Liver (tissue), 3 donors: ENCODE results near the gene TFAP2D.

Experiments
- CTCF ChIP-seq: fragments of 150-350 bp; IDR thresholded peaks from 2 replicates; pipeline ENCODE4 v1.5.1; 2017; ENCODE audit warnings: improper control_type of control experiment, low read depth, low read length; ENCODE audit not compliant: missing input control
- FOXA1 ChIP-seq: IDR thresholded peaks from 2 replicates; pipeline ENCODE4 v1.6.1; 2016; ENCODE audit warnings: antibody characterized with exemption
- GABPA ChIP-seq, 2 donors: IDR thresholded peaks in 1 of 2; conservative IDR thresholded peaks in 1 of 2; 2 replicates each; pipeline ENCODE4 v1.6.1; 2016; ENCODE audit warnings: antibody characterized with exemption in 2 of 2, mild to moderate bottlenecking in 1 of 2, moderate library complexity in 1 of 2
- HNF4G ChIP-seq: IDR thresholded peaks from 2 replicates; pipeline ENCODE4 v1.6.1; 2016; ENCODE audit warnings: antibody characterized with exemption
- JUND ChIP-seq, 2 donors: IDR thresholded peaks; 2 replicates each; pipeline ENCODE4 v1.6.1; 2016; ENCODE audit warnings: antibody characterized with exemption in 2 of 2
- MAX ChIP-seq: IDR thresholded peaks from 2 replicates; pipeline ENCODE4 v1.6.1; 2016; ENCODE audit warnings: antibody characterized with exemption
- RAD21 ChIP-seq, 2 donors: IDR thresholded peaks; 2 replicates each; pipeline ENCODE4 v1.6.1; 2016; ENCODE audit warnings: antibody characterized with exemption in 2 of 2, mild to moderate bottlenecking in 2 of 2
- REST ChIP-seq: IDR thresholded peaks from 2 replicates; pipeline ENCODE4 v1.6.1; 2016; ENCODE audit warnings: antibody characterized with exemption, mild to moderate bottlenecking
- RXRA ChIP-seq, 2 donors: IDR thresholded peaks; 2 replicates each; pipeline ENCODE4 v1.6.1; 2017 to 2018; ENCODE audit warnings: antibody characterized with exemption in 2 of 2, mild to moderate bottlenecking in 1 of 2
- SP1 ChIP-seq: IDR thresholded peaks from 2 replicates; pipeline ENCODE4 v1.6.1; 2018; ENCODE audit warnings: antibody characterized with exemption, mild to moderate bottlenecking
- TAF1 ChIP-seq: conservative IDR thresholded peaks from 2 replicates; pipeline ENCODE4 v1.6.1; 2016; ENCODE audit warnings: antibody characterized with exemption, mild to moderate bottlenecking
- YY1 ChIP-seq: IDR thresholded peaks from 2 replicates; pipeline ENCODE4 v1.6.1; 2016; ENCODE audit warnings: antibody characterized with exemption, mild to moderate bottlenecking
- TF ChIP-seq, protein P1 (sequence below): IDR thresholded peaks from 2 replicates; pipeline ENCODE4 v1.6.1; 2016; ENCODE audit warnings: antibody characterized with exemption
- TF ChIP-seq, protein P2 (sequence below): IDR thresholded peaks from 2 replicates; pipeline ENCODE4 v1.6.1; 2016; ENCODE audit warnings: antibody characterized with exemption
- donor health status: healthy.
- donor health status: healthy.

DNA sequence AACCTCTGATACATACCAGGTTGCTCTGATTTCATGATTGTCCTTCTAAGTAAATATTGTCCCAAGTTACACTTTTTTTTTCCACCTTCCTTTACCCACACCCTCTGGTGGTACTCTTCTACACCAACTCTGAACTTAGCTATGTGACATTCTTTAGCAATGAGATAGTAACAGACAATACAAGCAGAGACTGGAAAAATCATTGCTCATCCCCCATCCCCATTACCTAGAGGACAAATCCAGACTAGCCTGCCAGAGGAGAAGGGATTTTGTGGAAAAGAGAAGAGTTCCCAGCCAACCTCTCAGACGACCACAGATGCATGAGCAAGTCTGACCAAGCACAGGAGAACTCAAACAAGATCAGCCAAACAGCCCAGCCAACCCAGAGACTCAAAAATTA is 72.6 kb downstream of the TFAP2D start:
- TF ChIP-seq CTCF (no peak), TAF1 (no peak), SP1 (no peak), JUND (IDR thresholded peaks at IDR 0.05) (no peak), MAX (no peak), YY1 (no peak), GABPA (IDR thresholded peaks at IDR 0.05 in 1 of 2, conservative IDR thresholded peaks at IDR 0.05 in 1 of 2) (no peak), RAD21 (IDR thresholded peaks at IDR 0.05) (no peak), FOXA1 (no peak), HNF4G (no peak), RXRA (IDR thresholded peaks at IDR 0.05) (no peak), REST (no peak)
- TF ChIP-seq, protein P1, sequence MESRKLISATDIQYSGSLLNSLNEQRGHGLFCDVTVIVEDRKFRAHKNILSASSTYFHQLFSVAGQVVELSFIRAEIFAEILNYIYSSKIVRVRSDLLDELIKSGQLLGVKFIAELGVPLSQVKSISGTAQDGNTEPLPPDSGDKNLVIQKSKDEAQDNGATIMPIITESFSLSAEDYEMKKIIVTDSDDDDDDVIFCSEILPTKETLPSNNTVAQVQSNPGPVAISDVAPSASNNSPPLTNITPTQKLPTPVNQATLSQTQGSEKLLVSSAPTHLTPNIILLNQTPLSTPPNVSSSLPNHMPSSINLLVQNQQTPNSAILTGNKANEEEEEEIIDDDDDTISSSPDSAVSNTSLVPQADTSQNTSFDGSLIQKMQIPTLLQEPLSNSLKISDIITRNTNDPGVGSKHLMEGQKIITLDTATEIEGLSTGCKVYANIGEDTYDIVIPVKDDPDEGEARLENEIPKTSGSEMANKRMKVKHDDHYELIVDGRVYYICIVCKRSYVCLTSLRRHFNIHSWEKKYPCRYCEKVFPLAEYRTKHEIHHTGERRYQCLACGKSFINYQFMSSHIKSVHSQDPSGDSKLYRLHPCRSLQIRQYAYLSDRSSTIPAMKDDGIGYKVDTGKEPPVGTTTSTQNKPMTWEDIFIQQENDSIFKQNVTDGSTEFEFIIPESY: no peak
- TF ChIP-seq, protein P2, sequence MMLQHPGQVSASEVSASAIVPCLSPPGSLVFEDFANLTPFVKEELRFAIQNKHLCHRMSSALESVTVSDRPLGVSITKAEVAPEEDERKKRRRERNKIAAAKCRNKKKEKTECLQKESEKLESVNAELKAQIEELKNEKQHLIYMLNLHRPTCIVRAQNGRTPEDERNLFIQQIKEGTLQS: no peak
